Neural progenitor cell (in vitro differentiated cells): ENCODE data around the gene ADNP2.

Experiments
- CTCF ChIP-seq: fragments of 200-600 bp; sonication (generic); IDR thresholded peaks from 2 replicates; pipeline ENCODE4 v1.5.1; 2017; ENCODE audit warnings: antibody characterized with exemption, mild to moderate bottlenecking
- EZH2 ChIP-seq: fragments of 200-600 bp; sonication (generic); IDR thresholded peaks from 2 replicates; pipeline ENCODE4 v1.6.1; 2017; ENCODE audit warnings: antibody characterized with exemption, mild to moderate bottlenecking, moderate library complexity

DNA sequence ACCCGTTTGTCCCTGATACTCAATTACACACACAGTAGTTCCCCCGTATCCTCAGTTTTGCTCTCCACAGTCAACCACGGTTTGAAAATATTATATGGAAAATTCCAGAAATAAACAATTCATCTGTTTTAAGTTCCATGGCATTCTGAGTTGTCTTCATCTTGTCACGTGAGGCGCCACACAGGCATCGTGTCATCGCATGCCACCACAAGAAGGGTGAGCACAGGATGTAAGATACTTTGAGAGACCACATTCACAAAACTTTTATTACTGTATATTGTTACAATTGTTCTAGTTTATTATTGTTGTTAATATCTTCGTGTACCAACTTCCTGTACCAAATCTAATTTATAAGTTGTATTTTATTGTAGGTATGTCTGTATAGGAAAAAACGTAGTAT is 17.7 kb downstream of the ADNP2 start:
- TF ChIP-seq CTCF, result no peak
- no peak for TF ChIP-seq EZH2
